HG03066 (cell line): ENCODE data around the gene HECTD3.
"Not testable (repeated sequence)": the region's sequence is repeated elsewhere in the genome, so short reads cannot be mapped to it uniquely, and the experiment has no call there.

Source experiments
- ATAC-seq: cut with Tn5 transposase; IDR thresholded peaks from one replicate; pipeline ENCODE4 v1.9.1; 2021; ENCODE audit warnings: low read depth; ENCODE audit not compliant: unreplicated experiment

HECTD3 gene

GRCh38 chr1:45015683-45016082, 4.6 kb upstream of the HECTD3 start:
- ATAC-seq = no peak

GRCh38 chr1:45014321-45015028, 3.4 kb upstream of the HECTD3 start:
- no peak for ATAC-seq

- ATAC-seq = no peak
These were observed 2.6 kb upstream of the HECTD3 start for GRCh38 chr1:45013551-45014209.

- ATAC-seq = no peak
These were observed 1.6 kb upstream of the HECTD3 start for GRCh38 chr1:45012639-45013278.

DNA sequence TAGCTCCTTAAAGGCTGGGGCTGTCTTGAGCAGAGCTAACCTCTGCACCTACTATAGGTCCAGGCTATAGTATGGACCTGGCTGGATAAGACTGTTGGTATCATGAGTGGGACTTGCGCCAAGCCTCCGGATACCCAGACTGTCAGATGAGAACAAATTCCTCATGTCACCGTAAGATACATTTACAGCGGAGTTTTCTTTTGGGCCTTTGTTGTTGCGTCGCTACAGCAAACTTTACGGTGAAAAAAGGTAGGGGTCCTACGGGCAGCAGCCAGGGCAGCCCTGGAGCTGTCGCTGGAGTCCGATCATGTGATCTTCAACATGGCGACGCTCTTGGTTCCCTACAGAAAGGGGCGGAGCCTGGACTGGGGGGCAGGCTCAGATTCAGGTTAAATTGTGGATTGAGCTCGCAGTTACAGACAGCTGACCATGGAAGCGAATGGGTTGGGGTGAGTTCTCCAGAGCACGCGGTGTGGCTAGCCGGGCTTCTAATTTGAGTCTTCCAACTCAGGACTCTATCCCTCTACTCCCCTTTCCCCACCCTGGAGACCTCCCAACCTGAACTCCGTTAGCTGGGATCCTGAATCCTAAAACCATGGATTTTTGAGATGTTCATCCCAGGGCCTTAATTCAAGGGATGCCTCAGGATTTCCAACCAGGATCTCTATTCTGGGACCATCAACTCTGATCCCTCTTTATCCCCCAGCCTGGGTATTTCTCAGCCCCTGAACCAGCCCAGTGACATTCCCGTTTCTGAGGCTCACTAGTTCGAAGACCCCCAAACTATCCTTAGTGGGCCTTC, 914 bp upstream of the HECTD3 start, which contains the start of gene UROD:
UROD (plus strand) TSS at position 418 of the 802 bp plus-strand sequence; CDS start at position 430, 12 bp downstream.
- ATAC-seq = peak; percentile 60

- ATAC-seq = no peak
These were observed 919 bp downstream of the HECTD3 start for GRCh38 chr1:45009956-45010854.

DNA sequence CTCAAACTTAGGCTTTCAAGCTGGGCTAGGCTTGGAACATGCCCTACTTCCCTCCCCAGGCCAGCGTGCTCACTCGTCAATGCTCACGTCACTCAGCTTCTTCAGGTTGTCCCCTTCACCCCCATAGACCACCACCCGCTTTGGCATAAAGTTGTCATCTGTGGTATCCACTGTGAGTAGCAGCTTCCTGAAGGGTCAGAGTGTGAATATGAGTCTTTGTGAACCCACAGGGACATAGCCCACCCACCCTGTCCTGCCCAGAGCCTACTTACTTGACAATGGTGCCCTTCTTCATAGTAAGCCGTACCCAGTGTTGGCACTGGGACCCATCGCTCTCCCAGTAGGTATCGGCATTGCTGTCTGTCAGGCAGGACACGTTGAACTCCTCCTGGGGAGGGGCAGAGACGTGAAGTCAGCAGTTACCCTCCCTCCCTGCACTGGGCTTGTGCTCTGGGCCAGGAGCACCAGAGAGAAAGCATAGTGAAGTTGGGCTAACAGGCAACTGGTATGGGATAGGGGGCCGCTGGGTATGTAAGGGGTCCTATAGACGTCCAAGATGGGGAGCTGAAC, 1.7 kb downstream of the HECTD3 start:
- ATAC-seq = no peak

DNA sequence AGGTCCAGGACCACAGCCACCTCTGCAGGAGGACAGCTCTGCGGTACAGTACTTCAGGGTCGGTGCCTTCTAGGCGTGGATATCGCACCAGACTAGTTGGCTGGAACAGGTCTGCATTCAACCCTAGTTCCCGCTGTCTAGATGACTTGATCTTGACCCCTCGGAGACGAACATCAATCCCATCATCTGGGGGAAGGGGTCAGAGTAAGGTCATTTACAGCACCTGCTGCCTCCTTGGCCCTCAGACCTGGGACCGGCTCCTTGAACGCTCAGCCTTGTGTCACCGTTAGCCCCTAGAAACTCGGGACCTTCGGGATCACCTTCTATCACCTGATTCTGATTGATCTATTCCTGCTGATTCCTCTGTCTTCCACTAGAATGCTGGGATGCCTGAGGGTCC, 2.6 kb downstream of the HECTD3 start:
- no peak for ATAC-seq

GRCh38 chr1:45008076-45008475, 3.0 kb downstream of the HECTD3 start:
- no peak for ATAC-seq

GRCh38 chr1:45007311-45007710, 3.8 kb downstream of the HECTD3 start:
- ATAC-seq = no peak

- ATAC-seq = no peak
These were observed 5.4 kb downstream of the HECTD3 start for GRCh38 chr1:45005761-45006160.

- no peak for ATAC-seq
These were observed 6.7 kb downstream of the HECTD3 start for GRCh38 chr1:45004281-45004920.

- no peak for ATAC-seq
These were observed 7.4 kb downstream of the HECTD3 start for GRCh38 chr1:45003741-45004140.

GRCh38 chr1:45002650-45003645, 8.2 kb downstream of the HECTD3 start:
- ATAC-seq = no peak

DNA sequence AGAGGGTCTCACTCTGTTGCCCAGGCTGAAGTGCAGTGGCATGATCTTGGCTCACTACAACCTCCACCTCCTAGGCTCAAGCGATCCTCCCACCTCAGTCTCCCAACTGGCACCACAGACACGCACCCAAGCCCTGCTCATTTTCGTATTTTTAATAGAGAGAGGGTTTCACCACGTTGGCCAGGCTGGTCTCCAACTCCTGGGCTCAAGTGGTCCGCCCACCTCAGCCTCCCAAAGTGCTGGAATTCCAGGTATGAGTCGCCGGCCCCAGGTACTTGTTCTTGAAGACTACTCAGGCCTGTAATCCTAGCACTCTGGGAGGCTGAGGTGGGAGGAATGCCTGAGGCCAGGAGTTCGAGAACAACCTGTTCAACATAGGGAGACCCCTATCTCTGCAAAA, 9.5 kb downstream of the HECTD3 start:
- ATAC-seq = not testable (repeated sequence)

GRCh38 chr1:45001011-45001481, 10.1 kb downstream of the HECTD3 start:
- ATAC-seq = no peak

- no peak for ATAC-seq
These were observed 11.9 kb downstream of the HECTD3 start for GRCh38 chr1:44999232-44999631.
